H9 (cell line): ENCODE data around the gene KCNIP1. TPM values are rescaled to one million over a fixed set of nuclear protein-coding genes. Genes with fewer than 3 reads are reported as not detected.

Source experiments
- DNase-seq: peaks from one replicate; pipeline ENCODE4 v3.0.0-alpha.2; 2017
- H2AFZ ChIP-seq: one replicate; pipeline ENCODE4 v1.6.1; 2013; ENCODE audit warnings: mild to moderate bottlenecking, low read length, control low read depth, moderate library complexity
- H2AK5ac ChIP-seq: 2 replicates; pipeline ENCODE4 v1.6.1; 2013; ENCODE audit warnings: low read length, control low read depth, mixed read lengths; ENCODE audit not compliant: insufficient read length
- H2BK120ac ChIP-seq: one replicate; pipeline ENCODE4 v1.6.1; 2013; ENCODE audit warnings: low read depth, mild to moderate bottlenecking, low read length, control low read depth, inconsistent platforms; ENCODE audit not compliant: poor library complexity, severe bottlenecking
- H2BK12ac ChIP-seq: 2 replicates; pipeline ENCODE4 v1.6.1; 2013; ENCODE audit warnings: low read length, control low read depth, mixed read lengths, low read depth; ENCODE audit not compliant: insufficient read length
- H2BK15ac ChIP-seq: 2 replicates; pipeline ENCODE4 v1.6.1; 2013; ENCODE audit warnings: low read depth, low read length, control low read depth
- H2BK20ac ChIP-seq: one replicate; pipeline ENCODE4 v1.6.1; 2013; ENCODE audit warnings: low read depth, mild to moderate bottlenecking, low read length, control low read depth, inconsistent platforms; ENCODE audit not compliant: poor library complexity, severe bottlenecking
- H2BK5ac ChIP-seq: 2 replicates; pipeline ENCODE4 v1.6.1; 2013; ENCODE audit warnings: low read length, control low read depth, mixed read lengths; ENCODE audit not compliant: insufficient read length
- H3K14ac ChIP-seq: 2 replicates; pipeline ENCODE4 v1.6.1; 2013; ENCODE audit warnings: low read length, control low read depth; ENCODE audit not compliant: insufficient read depth
- H3K18ac ChIP-seq: 2 replicates; pipeline ENCODE4 v1.6.1; 2013; ENCODE audit warnings: low read depth, mild to moderate bottlenecking, mixed read lengths, low read length, control low read depth; ENCODE audit not compliant: insufficient read length
- H3K23ac ChIP-seq: 2 replicates; pipeline ENCODE4 v1.6.1; 2013; ENCODE audit warnings: low read length, control low read depth, mixed read lengths, low read depth; ENCODE audit not compliant: insufficient read length
- H3K23me2 ChIP-seq: 2 replicates; pipeline ENCODE4 v1.6.1; 2013; ENCODE audit warnings: low read depth, mild to moderate bottlenecking, mixed read lengths, low read length, control low read depth; ENCODE audit not compliant: insufficient read length, poor library complexity, severe bottlenecking
- H3K27ac ChIP-seq: 2 replicates; pipeline ENCODE4 v1.5.1; 2013; ENCODE audit warnings: low read length, control low read depth, mixed read lengths, low read depth; ENCODE audit not compliant: insufficient read length
- H3K27me3 ChIP-seq: 2 replicates; pipeline ENCODE4 v1.6.1; 2013; ENCODE audit warnings: low read length, control low read depth, inconsistent platforms; ENCODE audit not compliant: insufficient read depth
- H3K4ac ChIP-seq: 2 replicates; pipeline ENCODE4 v1.6.1; 2013; ENCODE audit warnings: low read depth, mild to moderate bottlenecking, control low read depth, inconsistent platforms, low read length, moderate library complexity
- H3K4me1 ChIP-seq: 2 replicates; pipeline ENCODE4 v1.6.1; 2013; ENCODE audit warnings: low read length, control low read depth, inconsistent platforms; ENCODE audit not compliant: insufficient read depth
- H3K4me2 ChIP-seq: 2 replicates; pipeline ENCODE4 v1.6.1; 2013; ENCODE audit warnings: low read length, control low read depth, mixed read lengths; ENCODE audit not compliant: insufficient read length, insufficient read depth
- H3K56ac ChIP-seq: 2 replicates; pipeline ENCODE4 v1.6.1; 2013; ENCODE audit warnings: low read depth, mild to moderate bottlenecking, mixed read lengths, low read length, control low read depth; ENCODE audit not compliant: insufficient read length
- H3K79me1 ChIP-seq: 2 replicates; pipeline ENCODE4 v1.6.1; 2013; ENCODE audit warnings: low read depth, mild to moderate bottlenecking, moderate library complexity, low read length, control low read depth, inconsistent platforms; ENCODE audit not compliant: insufficient read depth, poor library complexity, severe bottlenecking
- H3K79me2 ChIP-seq: 2 replicates; pipeline ENCODE4 v1.6.1; 2013; ENCODE audit warnings: low read length, control low read depth, inconsistent platforms; ENCODE audit not compliant: insufficient read depth
- H3K9ac ChIP-seq: 2 replicates; pipeline ENCODE4 v1.6.1; 2013; ENCODE audit warnings: low read length, control low read depth, mixed read lengths; ENCODE audit not compliant: insufficient read length; ENCODE audit errors: extremely low read depth
- H3K9me3 ChIP-seq: one replicate; pipeline ENCODE4 v1.6.1; 2013; ENCODE audit warnings: low read depth, low read length, inconsistent platforms; ENCODE audit not compliant: control insufficient read depth
- H3T11ph ChIP-seq: one replicate; pipeline ENCODE4 v1.6.1; 2013; ENCODE audit warnings: mild to moderate bottlenecking, low read length, control low read depth, inconsistent platforms
- H4K20me1 ChIP-seq: one replicate; pipeline ENCODE4 v1.6.1; 2013; ENCODE audit not compliant: control insufficient read depth, insufficient read length, insufficient read depth
- H4K5ac ChIP-seq: 2 replicates; pipeline ENCODE4 v1.6.1; 2013; ENCODE audit warnings: low read depth, mild to moderate bottlenecking, mixed read lengths, low read length, control low read depth; ENCODE audit not compliant: insufficient read length
- H4K8ac ChIP-seq: replicated peaks from 2 replicates; pipeline ENCODE4 v1.6.1; 2013; ENCODE audit warnings: low read length, control low read depth, mixed read lengths, low read depth; ENCODE audit not compliant: insufficient read length
- H4K91ac ChIP-seq: 2 replicates; pipeline ENCODE4 v1.6.1; 2013; ENCODE audit warnings: low read depth, mild to moderate bottlenecking, moderate library complexity, mixed read lengths, low read length, control low read depth; ENCODE audit not compliant: insufficient read length
- H3K27ac Mint-ChIP-seq, 3 experiments: 2 replicates in 2 of 3; 3 replicates in 1 of 3; pipeline ENCODE4 v1.8.0; 2020 to 2021; ENCODE audit warnings: mixed read lengths in 3 of 3, mild to moderate bottlenecking in 1 of 3, moderate library complexity in 1 of 3
- H3K27me3 Mint-ChIP-seq: 2 replicates; pipeline ENCODE4 v1.8.0; 2021; ENCODE audit warnings: low read depth, mild to moderate bottlenecking, moderate library complexity, mixed read lengths
- H3K36me3 Mint-ChIP-seq, 3 experiments: 2 replicates in 2 of 3; 3 replicates in 1 of 3; pipeline ENCODE4 v1.8.0; 2020 to 2021; ENCODE audit warnings: low read depth in 3 of 3, mixed read lengths in 3 of 3; ENCODE audit not compliant: insufficient read depth in 1 of 3
- H3K4me1 Mint-ChIP-seq, 2 experiments: 2 replicates each; pipeline ENCODE4 v1.8.0; 2020; ENCODE audit warnings: mixed read lengths in 2 of 2
- H3K4me3 Mint-ChIP-seq, 2 experiments: 2 replicates in 1 of 2; 3 replicates in 1 of 2; pipeline ENCODE4 v1.8.0; 2020 to 2021; ENCODE audit warnings: mild to moderate bottlenecking in 2 of 2, mixed read lengths in 2 of 2, moderate library complexity in 1 of 2
- H3K9me3 Mint-ChIP-seq, 2 experiments: 2 replicates in 1 of 2; 3 replicates in 1 of 2; pipeline ENCODE4 v1.8.0; 2020; ENCODE audit warnings: mild to moderate bottlenecking in 2 of 2, mixed read lengths in 2 of 2, moderate library complexity in 1 of 2
- CTCF ChIP-seq: fragments of 200-600 bp; sonication (generic); conservative IDR thresholded peaks from 3 replicates; pipeline ENCODE4 v1.8.0; 2021; ENCODE audit warnings: antibody characterized with exemption, mild to moderate bottlenecking
- WGBS: extraction: QIAGEN DNeasy Blood & Tissue Kit; methylation state at CpG from one replicate; pipeline ENCODE4 v1.1.7; 2013; ENCODE audit warnings: missing lambda C conversion rate, low lambda C conversion rate, mixed read lengths; ENCODE audit not compliant: insufficient read length; ENCODE audit errors: extremely low coverage; 5-methylcytosine and 5-hydroxymethylcytosine counted together
- total RNA-seq: library from RNA; stranded (reverse); gene quantifications from 2 replicates; pipeline ENCODE4 v1.2.1, GENCODE V29; 2021

KCNIP1 gene
- total RNA-seq, 1 experiment from 2014 or later, result 0.63 TPM

- Histone ChIP-seq H3K79me2 (no peaks in the 10 kb centered on the region), H3K9ac (no peak overlapping the region), H3K27ac (no peak overlapping the region), H3K4me1 (no peaks in the 10 kb centered on the region), H3T11ph (no peak overlapping the region), H3K9me3 (no peaks in the 10 kb centered on the region), H2AFZ (no peak overlapping the region), H3K23ac (no peak overlapping the region), H2BK20ac (no peak overlapping the region), H4K5ac (no peak overlapping the region), H3K4ac (no peak overlapping the region), H2AK5ac (no peak overlapping the region), H2BK12ac (no peak overlapping the region), H3K79me1 (no peaks in the 10 kb centered on the region), H3K56ac (no peak overlapping the region), H3K27me3 (no peaks in the 10 kb centered on the region), H4K8ac (no peak overlapping the region), H2BK5ac (no peak overlapping the region), H3K23me2 (no peaks in the 10 kb centered on the region), H2BK15ac (no peak overlapping the region), H3K18ac (no peak overlapping the region), H3K4me2 (no peak overlapping the region), H4K20me1 (no peaks in the 10 kb centered on the region), H2BK120ac (no peak overlapping the region), H3K14ac (no peak overlapping the region), H4K91ac (no peak overlapping the region)
- no CpG with 5 or more reads among the region's 9 CpGs for WGBS
- no peak for TF ChIP-seq CTCF
- Mint-ChIP-seq H3K4me1 (peaks cover 15 to 22% of the 10 kb centered on the region in 2 experiments), H3K27me3 (peaks cover 10% of the 10 kb centered on the region), H3K27ac (no peak overlapping the region), H3K36me3 (no peaks in the 10 kb centered on the region), H3K4me3 (no peak overlapping the region), H3K9me3 (no peaks in the 10 kb centered on the region)
- no peak for DNase-seq
These were observed 15.2 kb upstream of the KCNIP1 start for GRCh38 chr5:170488570-170488969.
